OCI-LY3 (cell line): ENCODE results near the gene SPSB3.

ENCODE experiments used
- H2AFZ ChIP-seq: fragments of 200-600, 300-600 bp; shearing (Covaris generic); 2 replicates; pipeline ENCODE4 v1.6.0; 2014; ENCODE audit warnings: antibody characterized with exemption, low read depth, low read length
- H3K27ac ChIP-seq: fragments of 200-600, 300-600 bp; sonication (generic); 2 replicates; pipeline ENCODE4 v1.5.1; 2014; ENCODE audit warnings: mild to moderate bottlenecking, low read length, moderate library complexity, mixed read lengths
- H3K27me3 ChIP-seq: fragments of 200-600, 300-600 bp; sonication (generic); 2 replicates; pipeline ENCODE4 v1.6.1; 2014; ENCODE audit warnings: low read depth, low read length, mixed read lengths
- H3K36me3 ChIP-seq: fragments of 200-600, 300-600 bp; sonication (generic); replicated peaks from 2 replicates; pipeline ENCODE3; 2014; ENCODE audit warnings: low read depth, low read length, mixed read lengths
- H3K4me1 ChIP-seq: fragments of 300-600, 200-600 bp; sonication (generic); 2 replicates; pipeline ENCODE4 v1.6.1; 2014; ENCODE audit warnings: low read length, mixed read lengths
- H3K4me2 ChIP-seq: fragments of 200-600, 300-600 bp; sonication (generic); 2 replicates; pipeline ENCODE4 v1.6.1; 2014; ENCODE audit warnings: low read length, mixed read lengths
- H3K4me3 ChIP-seq: fragments of 300-600, 200-600 bp; sonication (generic); 2 replicates; pipeline ENCODE4 v1.5.1; 2014; ENCODE audit warnings: antibody characterized with exemption, mild to moderate bottlenecking, low read length, moderate library complexity
- H3K79me2 ChIP-seq: fragments of 300-600, 200-600 bp; shearing (Covaris generic); 2 replicates; pipeline ENCODE4 v1.6.1; 2014; ENCODE audit warnings: mild to moderate bottlenecking, low read length, mixed read lengths
- H3K9ac ChIP-seq: fragments of 300-600, 200-600 bp; shearing (Covaris generic); 2 replicates; pipeline ENCODE4 v1.6.0; 2014; ENCODE audit warnings: mild to moderate bottlenecking, low read length, moderate library complexity
- H3K9me3 ChIP-seq: fragments of 200-600, 300-600 bp; shearing (Covaris generic); 2 replicates; pipeline ENCODE4 v1.6.1; 2014; ENCODE audit warnings: low read length, mixed read lengths; ENCODE audit not compliant: insufficient read depth
- H4K20me1 ChIP-seq: fragments of 200-600, 300-600 bp; sonication (generic); 2 replicates; pipeline ENCODE4 v1.6.1; 2016; ENCODE audit warnings: low read length, mixed read lengths; ENCODE audit not compliant: insufficient read depth
- EZH2phosphoT487 ChIP-seq: fragments of 200-600 bp; shearing (Covaris generic); IDR thresholded peaks from 2 replicates; pipeline ENCODE4 v1.6.1; 2018; ENCODE audit warnings: antibody characterized with exemption, mixed run types, low read depth
- TF ChIP-seq, protein P1 (sequence below): fragments of 200-600, 300-600 bp; sonication (generic); IDR thresholded peaks from 2 replicates; pipeline ENCODE4 v1.5.1; 2014; ENCODE audit warnings: antibody characterized with exemption, low read length, low read depth

The SPSB3 gene

DNA sequence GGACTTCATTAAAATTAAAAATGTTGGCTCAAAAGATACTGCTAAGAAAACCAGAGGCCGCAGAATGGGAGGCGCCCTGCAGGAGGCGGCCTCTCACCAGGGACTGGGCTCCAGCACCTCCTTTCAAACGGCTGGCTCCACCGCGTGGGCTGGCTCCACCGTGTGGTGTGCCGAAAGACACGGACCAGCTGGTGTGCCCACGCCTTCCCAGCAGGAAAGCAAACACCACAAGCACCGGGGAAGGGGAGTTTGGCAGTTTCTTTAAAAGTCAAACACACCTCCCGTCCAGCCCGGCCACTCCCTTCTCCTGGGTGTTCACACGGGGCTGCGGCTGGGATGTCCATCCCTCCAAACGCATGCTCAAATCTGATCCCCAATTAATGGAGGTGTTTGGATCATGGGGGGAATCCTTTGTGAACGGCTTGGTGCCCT is 30.4 kb upstream of the SPSB3 start:
- no peaks in the 10 kb centered on the region for H3K27me3 ChIP-seq
- H3K4me1 ChIP-seq = no peaks in the 10 kb centered on the region
- no peak overlapping the region for H3K27ac ChIP-seq
- H3K4me3 ChIP-seq = no peak overlapping the region
- no peak overlapping the region for H3K4me2 ChIP-seq
- no peak overlapping the region for H3K9ac ChIP-seq
- no peak for TF ChIP-seq EZH2phosphoT487
- TF ChIP-seq, protein P1, sequence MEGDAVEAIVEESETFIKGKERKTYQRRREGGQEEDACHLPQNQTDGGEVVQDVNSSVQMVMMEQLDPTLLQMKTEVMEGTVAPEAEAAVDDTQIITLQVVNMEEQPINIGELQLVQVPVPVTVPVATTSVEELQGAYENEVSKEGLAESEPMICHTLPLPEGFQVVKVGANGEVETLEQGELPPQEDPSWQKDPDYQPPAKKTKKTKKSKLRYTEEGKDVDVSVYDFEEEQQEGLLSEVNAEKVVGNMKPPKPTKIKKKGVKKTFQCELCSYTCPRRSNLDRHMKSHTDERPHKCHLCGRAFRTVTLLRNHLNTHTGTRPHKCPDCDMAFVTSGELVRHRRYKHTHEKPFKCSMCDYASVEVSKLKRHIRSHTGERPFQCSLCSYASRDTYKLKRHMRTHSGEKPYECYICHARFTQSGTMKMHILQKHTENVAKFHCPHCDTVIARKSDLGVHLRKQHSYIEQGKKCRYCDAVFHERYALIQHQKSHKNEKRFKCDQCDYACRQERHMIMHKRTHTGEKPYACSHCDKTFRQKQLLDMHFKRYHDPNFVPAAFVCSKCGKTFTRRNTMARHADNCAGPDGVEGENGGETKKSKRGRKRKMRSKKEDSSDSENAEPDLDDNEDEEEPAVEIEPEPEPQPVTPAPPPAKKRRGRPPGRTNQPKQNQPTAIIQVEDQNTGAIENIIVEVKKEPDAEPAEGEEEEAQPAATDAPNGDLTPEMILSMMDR = no peak
- H3K9me3 ChIP-seq = no peaks in the 10 kb centered on the region
- H3K36me3 ChIP-seq = peaks cover 8% of the 10 kb centered on the region
- H2AFZ ChIP-seq = no peak overlapping the region
- H4K20me1 ChIP-seq = no peaks in the 10 kb centered on the region
- H3K79me2 ChIP-seq = no peaks in the 10 kb centered on the region

DNA sequence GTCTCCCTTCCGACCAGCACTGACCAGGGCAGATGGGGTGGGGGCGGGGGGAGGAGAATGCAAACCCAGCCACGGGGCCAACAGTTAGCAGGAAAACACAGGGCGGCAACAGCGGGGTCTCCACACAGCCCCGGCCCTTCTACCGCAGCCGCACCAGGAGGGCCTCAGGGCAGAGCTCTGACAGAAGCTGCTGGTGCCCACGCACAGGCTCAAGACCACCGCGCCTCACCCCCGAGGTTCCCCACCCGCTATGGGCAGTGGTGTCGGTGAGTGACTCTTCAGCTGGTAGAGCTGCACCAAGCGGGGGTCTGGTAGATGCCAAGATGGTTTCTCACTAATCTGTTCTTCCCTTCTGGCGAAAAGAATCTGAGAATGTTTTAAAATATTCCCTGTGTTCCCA is 28.2 kb upstream of the SPSB3 start:
- Histone ChIP-seq H3K4me2 (no peak overlapping the region), H3K27ac (no peak overlapping the region), H3K79me2 (no peaks in the 10 kb centered on the region), H3K9ac (no peak overlapping the region), H3K4me3 (no peak overlapping the region), H2AFZ (no peak overlapping the region), H3K9me3 (no peaks in the 10 kb centered on the region), H3K27me3 (no peaks in the 10 kb centered on the region), H3K4me1 (no peaks in the 10 kb centered on the region), H4K20me1 (no peaks in the 10 kb centered on the region), H3K36me3 (peaks cover 8% of the 10 kb centered on the region)
- TF ChIP-seq, protein P1 = no peak
- no peak for TF ChIP-seq EZH2phosphoT487

DNA sequence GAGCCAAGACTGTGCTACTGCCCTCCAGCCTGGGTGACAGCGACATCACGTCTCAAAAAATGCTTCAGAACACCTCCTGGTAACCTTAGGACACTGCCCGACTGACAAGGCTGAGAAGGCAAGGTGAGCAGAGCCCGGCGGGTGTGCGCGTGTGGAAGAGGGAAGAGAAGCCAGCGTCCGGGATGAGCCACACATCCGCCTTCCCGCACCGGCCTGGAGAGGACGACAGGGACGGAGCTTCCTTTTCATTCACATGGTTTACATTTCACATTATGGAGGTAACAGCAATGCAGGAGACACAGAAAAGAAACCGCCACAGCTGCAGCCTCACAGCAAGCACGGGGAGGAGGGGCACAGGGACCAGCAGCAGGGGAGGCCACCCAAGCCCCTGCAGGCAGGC is 27.7 kb upstream of the SPSB3 start:
- no peak for TF ChIP-seq EZH2phosphoT487
- TF ChIP-seq, protein P1 = no peak
- Histone ChIP-seq H3K4me3 (no peak overlapping the region), H4K20me1 (no peaks in the 10 kb centered on the region), H3K4me2 (no peak overlapping the region), H3K27ac (no peak overlapping the region), H3K4me1 (no peaks in the 10 kb centered on the region), H3K79me2 (no peaks in the 10 kb centered on the region), H3K9me3 (no peaks in the 10 kb centered on the region), H3K36me3 (peaks cover 8% of the 10 kb centered on the region), H3K27me3 (no peaks in the 10 kb centered on the region), H2AFZ (no peak overlapping the region), H3K9ac (no peak overlapping the region)

DNA sequence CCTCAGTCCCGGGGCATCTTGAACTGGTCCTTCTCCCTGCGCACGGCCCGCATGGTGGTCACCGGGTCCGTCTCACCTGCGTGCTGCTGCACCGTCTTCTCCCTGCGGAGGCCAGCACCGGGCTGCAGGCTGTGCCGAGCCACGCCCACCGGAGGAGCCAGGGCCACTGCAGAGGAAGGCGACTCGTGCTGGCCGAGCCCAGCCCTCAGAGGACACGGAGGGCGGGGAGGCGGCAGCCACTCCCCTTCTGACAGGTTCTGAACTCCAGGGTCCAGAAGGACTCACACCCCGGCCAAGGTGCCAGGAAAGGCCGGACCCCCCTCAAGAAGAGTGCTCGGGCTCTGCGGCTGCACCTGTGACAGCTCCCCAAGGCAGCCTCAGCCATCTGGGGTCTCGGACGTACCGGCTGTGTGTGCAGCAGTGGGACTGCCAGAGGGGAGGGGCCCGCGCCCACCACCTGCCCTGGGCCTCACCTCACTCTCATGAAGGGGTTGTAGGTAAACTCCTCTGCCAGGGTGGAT is 27.0 kb upstream of the SPSB3 start:
- Histone ChIP-seq H2AFZ (no peak overlapping the region), H3K36me3 (peaks cover 8% of the 10 kb centered on the region), H3K9ac (no peak overlapping the region), H3K4me3 (no peak overlapping the region), H3K4me2 (no peak overlapping the region), H3K27me3 (no peaks in the 10 kb centered on the region), H3K9me3 (no peaks in the 10 kb centered on the region), H3K79me2 (no peaks in the 10 kb centered on the region), H3K4me1 (no peaks in the 10 kb centered on the region), H4K20me1 (no peaks in the 10 kb centered on the region), H3K27ac (no peak overlapping the region)
- no peak for TF ChIP-seq EZH2phosphoT487
- TF ChIP-seq, protein P1 = no peak
